Measurements from ENCODE around the gene FAAP100.

Gene FAAP100

DNA sequence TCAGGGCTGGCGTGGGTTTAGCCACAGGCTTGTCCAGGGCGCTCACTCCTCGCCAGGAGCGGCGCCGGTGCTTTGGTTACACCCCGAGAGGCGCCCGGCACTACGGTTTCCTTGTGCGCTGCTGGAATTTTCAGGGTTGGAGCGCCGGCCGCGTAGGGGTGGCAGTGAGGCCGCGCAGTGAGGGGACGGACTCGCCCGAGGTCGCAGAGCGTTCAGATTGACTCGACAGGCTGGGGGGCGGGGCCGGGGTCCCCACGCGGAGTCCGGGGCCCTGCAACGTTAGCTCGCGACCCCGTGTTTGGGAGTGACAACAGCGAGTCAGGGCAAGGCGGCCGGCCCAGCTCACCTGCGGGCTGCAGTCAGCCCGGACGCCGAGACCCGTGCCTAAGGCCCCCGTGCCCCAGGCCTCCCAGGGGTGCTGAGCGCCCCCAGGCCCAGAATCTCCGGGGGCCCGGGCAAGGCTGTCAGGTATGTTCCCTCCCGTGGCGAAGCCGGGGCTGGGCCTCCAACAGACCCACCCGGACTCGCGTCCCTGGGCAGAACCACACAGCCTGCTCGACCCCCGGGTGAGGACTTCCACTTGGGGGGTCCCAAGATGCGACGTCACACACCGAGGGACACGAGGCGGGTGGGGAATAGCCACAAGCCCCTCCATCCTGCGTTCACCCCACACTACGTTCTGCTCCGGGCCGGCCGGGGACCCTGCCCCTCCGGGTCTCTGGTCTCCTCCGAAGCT lies 38.2 kb downstream of the FAAP100 start:
- TF ChIP-seq, protein P1, sequence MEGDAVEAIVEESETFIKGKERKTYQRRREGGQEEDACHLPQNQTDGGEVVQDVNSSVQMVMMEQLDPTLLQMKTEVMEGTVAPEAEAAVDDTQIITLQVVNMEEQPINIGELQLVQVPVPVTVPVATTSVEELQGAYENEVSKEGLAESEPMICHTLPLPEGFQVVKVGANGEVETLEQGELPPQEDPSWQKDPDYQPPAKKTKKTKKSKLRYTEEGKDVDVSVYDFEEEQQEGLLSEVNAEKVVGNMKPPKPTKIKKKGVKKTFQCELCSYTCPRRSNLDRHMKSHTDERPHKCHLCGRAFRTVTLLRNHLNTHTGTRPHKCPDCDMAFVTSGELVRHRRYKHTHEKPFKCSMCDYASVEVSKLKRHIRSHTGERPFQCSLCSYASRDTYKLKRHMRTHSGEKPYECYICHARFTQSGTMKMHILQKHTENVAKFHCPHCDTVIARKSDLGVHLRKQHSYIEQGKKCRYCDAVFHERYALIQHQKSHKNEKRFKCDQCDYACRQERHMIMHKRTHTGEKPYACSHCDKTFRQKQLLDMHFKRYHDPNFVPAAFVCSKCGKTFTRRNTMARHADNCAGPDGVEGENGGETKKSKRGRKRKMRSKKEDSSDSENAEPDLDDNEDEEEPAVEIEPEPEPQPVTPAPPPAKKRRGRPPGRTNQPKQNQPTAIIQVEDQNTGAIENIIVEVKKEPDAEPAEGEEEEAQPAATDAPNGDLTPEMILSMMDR (IDR thresholded peaks at IDR 0.05), result no peak
- H3K4me3 ChIP-seq, result peak overlapping the region; percentile 97
- peak overlapping the region; percentile 99 for H3K27ac ChIP-seq
- no peak for DNase-seq (ENCODE audit: low spot score)

DNA sequence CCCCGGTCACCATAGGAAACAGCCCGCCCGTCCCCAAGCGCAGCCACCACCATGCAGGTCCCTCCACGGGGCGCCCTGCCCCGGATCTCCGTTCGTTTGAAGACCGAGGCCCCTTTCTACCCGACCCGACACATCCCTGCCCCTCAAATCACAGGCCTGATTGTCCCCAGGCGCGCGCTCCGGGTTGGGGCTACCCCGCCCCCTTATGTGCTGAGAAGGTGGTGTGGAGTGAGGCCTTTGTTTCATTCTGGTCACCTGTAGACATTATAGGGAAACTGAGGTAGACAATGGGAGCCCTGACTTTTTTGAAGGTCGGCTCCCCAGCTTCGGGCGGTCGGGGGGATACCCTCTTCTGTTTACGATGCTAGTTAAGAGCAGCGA lies 38.8 kb downstream of the FAAP100 start:
- TF ChIP-seq, protein P1 (IDR thresholded peaks at IDR 0.05), result no peak
- H3K27ac ChIP-seq, result peak overlapping the region; percentile 99
- DNase-seq (ENCODE audit: low spot score), result peak; percentile 81
- peak overlapping the region; percentile 97 for H3K4me3 ChIP-seq

DNA sequence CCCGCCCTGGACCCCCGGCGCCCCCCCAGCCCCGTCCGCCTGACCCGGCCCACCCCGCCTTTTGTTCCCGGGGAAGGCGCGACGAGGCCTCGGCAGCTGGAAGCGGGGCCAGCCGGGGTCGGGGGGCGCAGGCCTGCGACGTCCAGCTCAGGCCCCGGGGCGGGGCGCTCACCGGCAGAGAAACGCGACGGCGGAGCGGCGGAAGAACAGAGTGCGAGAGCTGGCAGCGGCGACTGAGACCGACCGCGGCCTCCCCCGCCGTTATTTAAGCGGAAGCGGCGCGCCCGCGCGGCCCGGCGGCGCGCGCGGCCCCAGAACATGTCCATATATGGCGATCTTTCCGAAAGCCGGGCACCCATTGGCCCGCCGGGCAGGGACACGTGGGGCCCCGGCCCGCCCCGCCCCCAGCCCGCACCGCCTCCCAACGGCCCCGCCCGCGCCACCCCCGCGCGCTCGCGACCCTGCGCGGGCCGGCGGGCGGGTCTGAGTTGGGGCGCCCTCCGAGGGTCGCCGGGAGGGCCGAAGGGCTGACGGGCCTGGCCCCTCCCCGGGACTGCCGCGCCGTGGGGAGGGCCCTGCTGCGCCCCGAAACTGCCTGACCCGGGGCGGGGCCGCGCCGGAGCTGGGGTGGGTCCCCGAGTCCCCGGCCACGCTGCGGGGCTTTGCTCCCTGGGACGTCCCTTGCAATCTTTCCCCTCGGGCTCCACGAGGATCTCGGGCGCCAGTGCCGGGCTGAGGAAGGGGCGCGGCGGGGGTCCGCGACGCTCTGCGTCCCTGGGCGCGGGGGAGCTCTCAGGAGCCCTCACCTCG lies 39.4 kb downstream of the FAAP100 start, which contains the start of gene ACTG1:
Gene ACTG1, minus strand, starts transcription at position 238 of the 810 bp plus-strand sequence. CDS start 445 bp downstream, outside the sequence.
- DNase-seq (ENCODE audit: low spot score), result peak; percentile 93
- Histone ChIP-seq H3K27ac (peak within 1 kb of the TSS; percentile 99), H3K4me3 (peak within 1 kb of the TSS; percentile 97)
- TF ChIP-seq, protein P1 (IDR thresholded peaks at IDR 0.05), result no peak

DNA sequence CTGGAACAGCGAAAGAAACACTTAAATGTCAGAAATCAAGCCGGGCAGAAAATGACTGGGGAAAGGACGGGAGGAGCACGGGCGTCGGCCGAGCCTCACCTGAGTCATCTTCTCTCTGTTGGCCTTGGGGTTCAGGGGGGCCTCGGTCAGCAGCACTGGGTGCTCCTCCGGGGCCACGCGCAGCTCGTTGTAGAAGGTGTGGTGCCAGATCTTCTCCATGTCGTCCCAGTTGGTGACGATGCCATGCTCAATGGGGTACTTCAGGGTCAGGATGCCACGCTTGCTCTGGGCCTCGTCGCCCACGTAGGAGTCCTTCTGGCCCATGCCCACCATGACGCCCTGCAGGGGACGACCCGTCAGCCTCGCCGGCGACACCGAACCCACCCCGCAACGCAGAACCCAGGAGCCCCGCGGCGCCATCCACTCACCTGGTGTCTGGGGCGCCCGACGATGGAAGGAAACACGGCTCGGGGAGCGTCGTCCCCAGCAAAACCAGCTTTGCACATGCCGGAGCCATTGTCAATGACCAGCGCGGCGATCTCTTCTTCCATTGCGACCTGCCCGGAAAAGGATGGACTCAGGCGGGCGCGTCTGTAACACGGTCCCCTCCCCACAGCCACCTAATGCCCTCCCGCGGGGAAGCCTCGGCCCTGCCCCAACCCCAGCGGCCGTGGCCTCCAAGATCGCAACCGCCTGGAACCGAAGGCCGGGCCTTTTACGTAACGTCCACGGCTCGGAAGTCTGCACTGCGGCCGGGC lies 40.2 kb downstream of the FAAP100 start:
- peak overlapping the region; percentile 97 for H3K4me3 ChIP-seq
- H3K27ac ChIP-seq, result peak overlapping the region; percentile 99
- DNase-seq (ENCODE audit: low spot score), result peak; percentile 72
- TF ChIP-seq, protein P1 (IDR thresholded peaks at IDR 0.05), result no peak

DNA sequence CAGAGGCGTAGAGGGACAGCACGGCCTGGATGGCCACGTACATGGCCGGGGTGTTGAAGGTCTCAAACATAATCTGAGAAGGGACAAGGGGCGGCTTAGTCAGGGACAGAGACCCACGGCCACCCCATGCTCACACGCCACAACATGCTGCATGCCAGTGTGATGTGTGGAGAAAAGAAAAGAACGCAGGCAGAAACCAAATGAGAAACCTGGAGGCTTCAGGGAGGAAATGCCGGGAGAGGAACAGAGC lies 40.7 kb downstream of the FAAP100 start:
- peak overlapping the region; percentile 99 for H3K27ac ChIP-seq
- H3K4me3 ChIP-seq, result peak overlapping the region; percentile 97
- TF ChIP-seq, protein P1 (IDR thresholded peaks at IDR 0.05), result no peak
- DNase-seq (ENCODE audit: low spot score), result no peak

DNA sequence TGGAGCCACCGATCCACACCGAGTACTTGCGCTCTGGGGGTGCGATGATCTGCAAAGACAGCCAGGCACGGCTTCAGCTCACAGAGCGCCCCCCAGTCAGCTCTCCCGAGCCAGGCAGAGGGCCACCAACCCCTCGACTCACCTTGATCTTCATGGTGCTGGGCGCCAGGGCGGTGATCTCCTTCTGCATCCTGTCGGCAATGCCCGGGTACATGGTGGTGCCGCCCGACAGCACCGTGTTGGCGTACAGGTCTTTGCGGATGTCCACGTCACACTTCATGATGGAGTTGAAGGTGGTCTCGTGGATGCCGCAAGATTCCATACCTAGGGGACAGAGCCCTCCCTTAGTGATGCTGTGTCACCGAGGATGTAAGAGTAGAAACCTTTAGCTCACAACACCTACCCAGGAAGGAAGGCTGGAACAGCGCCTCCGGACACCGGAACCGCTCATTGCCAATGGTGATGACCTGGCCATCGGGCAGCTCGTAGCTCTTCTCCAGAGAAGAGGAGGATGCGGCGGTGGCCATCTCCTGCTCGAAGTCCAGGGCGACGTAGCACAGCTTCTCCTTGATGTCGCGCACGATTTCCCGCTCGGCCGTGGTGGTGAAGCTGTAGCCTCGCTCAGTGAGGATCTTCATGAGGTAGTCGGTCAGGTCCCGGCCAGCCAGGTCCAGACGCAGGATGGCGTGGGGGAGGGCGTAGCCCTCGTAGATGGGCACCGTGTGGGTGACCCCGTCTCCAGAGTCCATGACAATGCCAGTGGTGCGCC lies 41.2 kb downstream of the FAAP100 start:
- peak; percentile 75 for DNase-seq (ENCODE audit: low spot score)
- peak overlapping the region; percentile 99 for H3K27ac ChIP-seq
- TF ChIP-seq, protein P1 (IDR thresholded peaks at IDR 0.05), result no peak
- H3K4me3 ChIP-seq, result peak overlapping the region; percentile 97

Data from coronary artery (tissue), 2 donors.